ENCODE measurements around the gene FGF12. TPM values are rescaled to one million over a fixed set of nuclear protein-coding genes. Genes with fewer than 3 reads are reported as not detected.

FGF12 gene
- total and polyA plus RNA-seq, 2 donors (not counting 1 experiment from before 2014, with no cell fraction given) = 0.03 TPM; not detected in 1

DNA sequence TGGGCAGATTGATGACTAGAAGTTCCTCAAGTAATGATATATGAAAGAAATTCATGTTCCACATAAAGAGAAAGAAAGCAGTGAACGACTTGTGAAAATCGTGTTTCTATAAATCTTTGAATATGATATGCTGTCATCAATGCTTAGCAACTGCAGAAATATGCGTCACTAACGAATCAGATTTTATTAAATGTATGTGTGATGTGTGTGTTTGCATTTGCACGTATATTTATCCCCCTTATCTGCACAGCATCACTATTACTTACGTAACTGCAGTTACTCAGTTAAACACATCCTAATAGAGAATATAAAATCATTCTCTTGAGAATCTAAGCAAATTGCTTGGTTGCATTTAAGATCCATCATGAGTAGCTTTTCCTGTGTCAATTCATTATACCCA lies 468.6 kb downstream of the FGF12 start:
- H3K27me3 ChIP-seq (replicated peaks in 1 of 4; ENCODE audit: control extremely low read depth in 1 of 4, control insufficient read depth in 3 of 4, insufficient read depth in 4 of 4, low read length in 3 of 4) = no peaks in the 10 kb centered on the region
- Mint-ChIP-seq H3K4me1 (no peaks in the 10 kb centered on the region), H3K4me3 (no peak overlapping the region), H3K9me3 (ENCODE audit: insufficient read depth) (no peaks in the 10 kb centered on the region), H3K27me3 (no peaks in the 10 kb centered on the region), H3K27ac (no peak overlapping the region)
- 80% methylated on average over 1 of the region's 6 CpGs for WGBS (ENCODE audit: insufficient coverage)
- intact Hi-C loops (cut with micrococcal nuclease) = no loop called here
- H3K9me3 ChIP-seq (ENCODE audit: control extremely low read depth in 1 of 3, control insufficient read depth in 2 of 3, insufficient read depth in 1 of 3, low read length in 2 of 3) = no peaks in the 10 kb centered on the region
- no peaks in the 10 kb centered on the region for H3K79me2 ChIP-seq (ENCODE audit: control insufficient read depth, insufficient read depth, low read length)
- DNase-seq (no peak), ATAC-seq (ENCODE audit: low read depth) (no peak)
- TF ChIP-seq, protein P1, sequence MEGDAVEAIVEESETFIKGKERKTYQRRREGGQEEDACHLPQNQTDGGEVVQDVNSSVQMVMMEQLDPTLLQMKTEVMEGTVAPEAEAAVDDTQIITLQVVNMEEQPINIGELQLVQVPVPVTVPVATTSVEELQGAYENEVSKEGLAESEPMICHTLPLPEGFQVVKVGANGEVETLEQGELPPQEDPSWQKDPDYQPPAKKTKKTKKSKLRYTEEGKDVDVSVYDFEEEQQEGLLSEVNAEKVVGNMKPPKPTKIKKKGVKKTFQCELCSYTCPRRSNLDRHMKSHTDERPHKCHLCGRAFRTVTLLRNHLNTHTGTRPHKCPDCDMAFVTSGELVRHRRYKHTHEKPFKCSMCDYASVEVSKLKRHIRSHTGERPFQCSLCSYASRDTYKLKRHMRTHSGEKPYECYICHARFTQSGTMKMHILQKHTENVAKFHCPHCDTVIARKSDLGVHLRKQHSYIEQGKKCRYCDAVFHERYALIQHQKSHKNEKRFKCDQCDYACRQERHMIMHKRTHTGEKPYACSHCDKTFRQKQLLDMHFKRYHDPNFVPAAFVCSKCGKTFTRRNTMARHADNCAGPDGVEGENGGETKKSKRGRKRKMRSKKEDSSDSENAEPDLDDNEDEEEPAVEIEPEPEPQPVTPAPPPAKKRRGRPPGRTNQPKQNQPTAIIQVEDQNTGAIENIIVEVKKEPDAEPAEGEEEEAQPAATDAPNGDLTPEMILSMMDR (IDR thresholded peaks at IDR 0.05) = no peak
- no peak for TF ChIP-seq EZH2 (IDR thresholded peaks at IDR 0.05; ENCODE audit: borderline replicate concordance, insufficient read depth, low read depth, low read length, poor library complexity, severe bottlenecking)
- H3K4me3 ChIP-seq (ENCODE audit: control extremely low read depth in 1 of 5, extremely low read depth in 1 of 5, insufficient read depth in 1 of 5, low read depth in 2 of 5, low read length in 4 of 5) = no peak overlapping the region
- ChIA-PET CTCF (no interaction called here), POLR2A (no interaction called here)
- no peaks in the 10 kb centered on the region for H3K4me1 ChIP-seq (ENCODE audit: control insufficient read depth in 2 of 2, insufficient read depth in 2 of 2, low read length in 2 of 2)
- no peak overlapping the region for H2AFZ ChIP-seq (ENCODE audit: insufficient read depth, low read depth, low read length, poor library complexity, severe bottlenecking)
- H3K36me3 ChIP-seq (replicated peaks in 1 of 2; ENCODE audit: control extremely low read depth in 1 of 2, control insufficient read depth in 1 of 2, extremely low read depth in 1 of 2, insufficient read depth in 2 of 2, low read length in 1 of 2) = no peaks in the 10 kb centered on the region
- H3K27ac ChIP-seq (ENCODE audit: low read length in 2 of 2) = no peak overlapping the region
- H3K4me2 ChIP-seq (replicated peaks; ENCODE audit: low read depth, low read length, poor library complexity, severe bottlenecking) = no peak overlapping the region
- no peak overlapping the region for H3K9ac ChIP-seq (ENCODE audit: low read length)
- no peaks in the 10 kb centered on the region for H4K20me1 ChIP-seq (ENCODE audit: control insufficient read depth, insufficient read depth, low read length, poor library complexity, severe bottlenecking)

DNA sequence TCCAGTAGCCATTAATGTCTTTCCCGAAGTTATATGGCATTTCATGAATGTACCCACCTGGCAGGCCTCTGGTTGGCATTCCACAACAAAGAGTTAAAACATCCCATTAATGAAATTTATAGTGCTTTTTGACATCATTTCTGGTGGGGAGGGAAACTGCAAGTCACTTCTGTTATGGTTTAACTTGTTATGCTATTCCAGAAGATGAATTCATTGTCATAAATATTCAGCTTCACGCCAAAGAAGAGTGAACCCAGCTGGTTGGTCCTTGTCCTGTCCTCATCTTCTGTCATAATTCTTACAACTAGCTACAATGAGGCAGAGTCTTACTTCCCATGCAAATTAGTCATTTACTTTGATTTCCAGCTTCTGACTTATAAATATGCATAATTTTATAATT lies 471.5 kb downstream of the FGF12 start:
- ChIA-PET CTCF (no interaction called here), POLR2A (no interaction called here)
- Histone ChIP-seq H3K9me3 (ENCODE audit: control extremely low read depth in 1 of 3, control insufficient read depth in 2 of 3, insufficient read depth in 1 of 3, low read length in 2 of 3) (no peaks in the 10 kb centered on the region), H3K79me2 (ENCODE audit: control insufficient read depth, insufficient read depth, low read length) (no peaks in the 10 kb centered on the region), H3K4me2 (replicated peaks; ENCODE audit: low read depth, low read length, poor library complexity, severe bottlenecking) (no peak overlapping the region), H3K4me3 (ENCODE audit: control extremely low read depth in 1 of 5, extremely low read depth in 1 of 5, insufficient read depth in 1 of 5, low read depth in 2 of 5, low read length in 4 of 5) (no peak overlapping the region), H3K36me3 (replicated peaks in 1 of 2; ENCODE audit: control extremely low read depth in 1 of 2, control insufficient read depth in 1 of 2, extremely low read depth in 1 of 2, insufficient read depth in 2 of 2, low read length in 1 of 2) (no peaks in the 10 kb centered on the region), H3K27ac (ENCODE audit: low read length in 2 of 2) (no peak overlapping the region), H3K27me3 (replicated peaks in 1 of 4; ENCODE audit: control extremely low read depth in 1 of 4, control insufficient read depth in 3 of 4, insufficient read depth in 4 of 4, low read length in 3 of 4) (no peaks in the 10 kb centered on the region), H3K9ac (ENCODE audit: low read length) (no peak overlapping the region), H2AFZ (ENCODE audit: insufficient read depth, low read depth, low read length, poor library complexity, severe bottlenecking) (no peak overlapping the region), H3K4me1 (ENCODE audit: control insufficient read depth in 2 of 2, insufficient read depth in 2 of 2, low read length in 2 of 2) (no peaks in the 10 kb centered on the region), H4K20me1 (ENCODE audit: control insufficient read depth, insufficient read depth, low read length, poor library complexity, severe bottlenecking) (no peaks in the 10 kb centered on the region)
- DNase-seq (no peak), ATAC-seq (ENCODE audit: low read depth) (no peak)
- H3K27me3 Mint-ChIP-seq = no peaks in the 10 kb centered on the region
- no peak overlapping the region for H3K27ac Mint-ChIP-seq
- no peak overlapping the region for H3K4me3 Mint-ChIP-seq
- H3K9me3 Mint-ChIP-seq (ENCODE audit: insufficient read depth) = no peaks in the 10 kb centered on the region
- TF ChIP-seq, protein P1 (IDR thresholded peaks at IDR 0.05) = no peak
- no peak for TF ChIP-seq EZH2 (IDR thresholded peaks at IDR 0.05; ENCODE audit: borderline replicate concordance, insufficient read depth, low read depth, low read length, poor library complexity, severe bottlenecking)
- H3K4me1 Mint-ChIP-seq = no peaks in the 10 kb centered on the region
- intact Hi-C loops (cut with micrococcal nuclease) = no loop called here
- WGBS (ENCODE audit: insufficient coverage) = no CpG with 5 or more reads among the region's 2 CpGs
